ENCODE measurements around the gene UCK1. TPM values are rescaled to one million over a fixed set of nuclear protein-coding genes. Genes with fewer than 3 reads are reported as not detected.

The UCK1 gene
- polyA plus RNA-seq, 2 of the 4 experiments (the other 2 are of a cell fraction): 18.0 to 26.5 TPM

DNA sequence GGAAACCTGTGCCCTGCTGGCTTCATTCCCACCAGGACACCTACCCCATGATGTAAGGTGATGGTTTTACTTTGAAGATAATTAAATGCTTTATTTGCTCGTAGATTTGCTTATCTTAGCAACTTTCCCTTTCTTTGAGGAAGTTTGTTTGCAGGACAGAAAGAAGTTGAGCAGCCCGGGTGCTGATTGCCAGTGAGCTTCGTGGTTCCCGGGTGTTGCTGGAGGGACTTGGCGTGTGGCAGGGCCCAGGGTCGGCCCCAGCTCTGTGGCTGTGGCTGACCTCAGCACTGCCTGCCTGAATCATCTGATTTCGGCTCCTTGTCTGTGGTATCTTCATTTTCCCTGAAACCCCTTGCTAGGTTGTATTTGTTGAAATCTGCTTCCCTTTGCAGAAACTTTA, 19.6 kb downstream of the UCK1 start (continued):
- TF ChIP-seq POLR2AphosphoS2 (conservative IDR thresholded peaks at IDR 0.05; ENCODE audit: low read length) (no peak), MAZ (IDR thresholded peaks at IDR 0.05; ENCODE audit: borderline replicate concordance, low read depth, low read length) (no peak)

DNA sequence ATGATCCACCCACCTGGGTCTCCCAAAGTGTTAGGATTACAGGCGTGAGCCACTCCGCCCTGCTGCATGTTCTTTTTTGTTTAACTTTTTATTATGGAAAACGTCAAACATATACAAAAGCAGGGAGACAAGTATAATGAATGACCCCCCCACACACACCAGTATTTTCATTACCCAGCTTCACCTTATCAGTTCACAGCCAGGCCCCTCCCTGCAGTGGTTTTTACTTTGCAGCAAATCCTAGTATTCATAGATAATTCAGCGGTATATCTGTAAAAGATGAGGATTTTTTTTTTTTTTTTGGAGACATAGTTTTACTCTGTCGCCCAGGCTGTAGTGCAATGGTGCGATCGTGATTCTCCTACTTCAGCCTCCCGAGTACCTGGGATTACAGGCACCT, 26.1 kb downstream of the UCK1 start:
- WGBS (ENCODE audit: missing lambda C conversion rate): 89% methylated on average over 8 of the region's 8 CpGs
- no peak for FAIRE-seq
- no peak overlapping the region for H3K27ac ChIP-seq
- H3K4me3 ChIP-seq: no peak overlapping the region
- TF ChIP-seq NR3C1 (IDR thresholded peaks at IDR 0.05) (no peak), NPAS2 (CRISPR knock-in tag; IDR thresholded peaks at IDR 0.05; ENCODE audit: borderline replicate concordance) (no peak)
- POLR2A ChIA-PET: interaction anchor here (0.6 kb wide), 1 partner anchor 1608 kb away, joined by 5 read pairs; no protein-coding TSS in a partner anchor
- CTCF ChIA-PET: interaction anchor here (0.7 kb wide), 1 partner anchor 21 kb away, joined by 3 read pairs; no protein-coding TSS in a partner anchor
- H3K9me3 ChIP-seq: no peaks in the 10 kb centered on the region
- peaks cover 10% of the 10 kb centered on the region; the same call in 2 of the 3 replicates for H3K4me1 ChIP-seq
- ATAC-seq: no peak
- no peak overlapping the region for H3K4me2 ChIP-seq
- no peak for DNase-seq (ENCODE audit: low read depth in 1 of 2, low spot score in 1 of 2)

DNA sequence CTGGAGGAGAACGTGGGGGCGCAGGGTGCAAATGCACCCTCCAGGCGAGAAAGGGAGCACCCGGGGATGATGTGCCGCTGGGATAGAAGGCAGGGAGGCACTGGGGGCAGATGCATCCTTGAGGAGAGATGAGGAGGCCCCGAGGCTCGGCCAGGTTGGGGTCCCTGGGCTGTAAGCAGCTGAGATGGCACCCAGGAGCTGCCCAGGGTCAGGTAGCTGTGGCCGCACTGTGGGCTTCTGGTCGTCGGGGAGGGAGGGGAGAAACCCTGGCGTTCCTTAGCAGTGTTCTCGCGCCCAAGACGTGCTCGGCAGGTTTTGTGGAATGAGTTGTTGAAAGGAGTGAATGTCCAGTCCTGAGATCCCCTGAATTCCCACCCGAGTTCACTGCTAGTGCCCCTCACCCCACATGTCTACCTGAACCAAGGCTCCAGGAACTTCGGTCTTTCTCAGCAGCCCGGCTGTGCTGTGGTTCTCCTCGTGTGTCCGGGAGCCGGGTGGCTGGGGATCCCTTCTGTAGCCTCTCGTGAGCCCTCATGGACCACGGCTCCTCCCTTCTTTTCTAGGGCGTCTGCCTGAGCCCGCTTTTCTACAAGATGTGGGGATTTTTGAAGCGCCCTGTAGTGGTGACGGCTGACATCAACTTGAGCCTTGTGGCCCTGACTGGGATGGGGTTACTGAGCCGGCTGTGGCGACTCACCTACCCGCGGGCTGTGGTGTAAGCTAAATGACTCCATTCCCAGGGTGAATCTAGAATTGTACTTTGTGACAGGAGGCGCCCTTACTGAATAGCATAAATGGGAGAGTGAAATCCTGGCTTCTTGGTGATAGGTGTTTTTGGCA, 27.2 kb downstream of the UCK1 start:
- peak overlapping the region; percentile 81 for H3K4me2 ChIP-seq

DNA sequence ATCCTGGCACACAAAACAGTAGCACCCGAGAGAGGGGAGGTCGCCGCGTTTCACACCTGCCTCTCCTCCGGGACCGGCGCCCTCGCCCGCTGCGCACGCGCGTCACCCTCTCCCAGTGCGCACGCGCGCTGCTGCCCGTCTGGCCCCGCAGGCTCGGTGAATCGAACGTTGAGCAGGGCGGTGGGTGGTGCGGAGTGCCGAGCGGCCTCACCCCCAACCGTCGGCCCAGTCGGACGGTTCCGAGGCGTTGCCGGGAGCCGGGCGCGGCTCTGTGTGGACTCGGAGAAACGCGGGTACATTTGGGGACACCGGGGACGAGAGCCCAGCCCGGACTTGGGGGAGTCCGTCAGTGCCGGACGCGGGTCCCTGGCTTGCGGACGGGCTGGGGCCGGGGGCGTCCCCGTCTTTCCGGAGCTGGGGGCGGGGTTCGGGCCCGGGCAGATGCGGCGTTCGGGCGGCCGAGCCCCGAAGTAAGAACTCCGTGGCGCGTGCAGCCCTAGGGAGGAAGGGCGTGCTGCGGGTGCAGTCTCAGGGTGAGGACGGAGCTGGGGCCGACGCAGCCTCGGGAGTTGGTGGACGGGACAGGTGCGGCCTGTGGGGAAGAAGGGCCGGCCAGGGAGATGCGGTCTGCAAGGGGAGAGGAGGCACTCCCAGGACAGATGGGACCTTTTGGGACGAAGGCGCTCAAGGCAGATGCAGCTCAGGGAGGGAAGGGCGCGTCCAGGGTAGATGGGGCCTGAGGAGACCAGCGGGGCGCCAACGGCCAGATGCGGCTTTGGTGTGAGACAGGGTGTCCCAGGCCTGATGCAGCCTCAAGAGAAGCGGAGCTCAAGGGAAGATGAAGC, 28.1 kb downstream of the UCK1 start, which contains the start of gene POMT1:
Gene POMT1, plus strand, starts transcription at position 138 of the 845 bp plus-strand sequence. CDS start 1,301 bp downstream, outside the sequence.
- Histone ChIP-seq H3K4me2 (peak within 1 kb of the TSS; percentile 81), H3K4me3 (peak within 1 kb of the TSS; percentile 68), H3K27ac (peak within 1 kb of the TSS; percentile 81 to 94), H3K9me3 (no peaks in the 10 kb centered on the region), H3K4me1 (peaks cover 10% of the 10 kb centered on the region; the same call in 2 of the 3 replicates)
- ChIA-PET POLR2A (no interaction called here), CTCF (interaction anchor here (0.6 to 2.0 kb wide), 8 partner anchors 13 to 246 kb away, joined by 3 to 7 read pairs (median 5); partner anchors contain the start of gene RAPGEF1)
- WGBS (ENCODE audit: missing lambda C conversion rate): 6% methylated on average over 39 of the region's 83 CpGs
- FAIRE-seq (no peak), DNase-seq (ENCODE audit: low read depth in 1 of 2, low spot score in 1 of 2) (peak; percentile 80 to 90), ATAC-seq (peak; percentile 80 to 88)
- TF ChIP-seq MAFK (IDR thresholded peaks at IDR 0.05; ENCODE audit: partially characterized antibody) (no peak), MYC (IDR thresholded peaks at IDR 0.05; ENCODE audit: borderline replicate concordance, low read length) (no peak), HOXB13 (CRISPR knock-in tag; IDR thresholded peaks at IDR 0.05; ENCODE audit: low read depth) (no peak), POLR2A (IDR thresholded peaks at IDR 0.05; ENCODE audit: low read length) (peak; percentile 84), TFCP2L1 (CRISPR knock-in tag; IDR thresholded peaks at IDR 0.05) (0 out of 2 replicates have a peak, but pooled peaks have one; percentile 27), JUN (IDR thresholded peaks at IDR 0.05) (peak; percentile 38 to 70; a peak in 3 of 5 replicates), HOXA7 (CRISPR knock-in tag; IDR thresholded peaks at IDR 0.05) (no peak), PHF8 (IDR thresholded peaks at IDR 0.05; ENCODE audit: borderline replicate concordance, low read depth) (no peak), KDM5A (IDR thresholded peaks at IDR 0.05) (no peak), EHMT2 (IDR thresholded peaks at IDR 0.05; ENCODE audit: low read depth) (no peak), NFE2L2 (conservative IDR thresholded peaks at IDR 0.05; ENCODE audit: low read length) (no peak)
- TF ChIP-seq, protein P1, sequence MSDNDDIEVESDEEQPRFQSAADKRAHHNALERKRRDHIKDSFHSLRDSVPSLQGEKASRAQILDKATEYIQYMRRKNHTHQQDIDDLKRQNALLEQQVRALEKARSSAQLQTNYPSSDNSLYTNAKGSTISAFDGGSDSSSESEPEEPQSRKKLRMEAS (IDR thresholded peaks at IDR 0.05): peak; percentile 73
- TF ChIP-seq, protein P2, sequence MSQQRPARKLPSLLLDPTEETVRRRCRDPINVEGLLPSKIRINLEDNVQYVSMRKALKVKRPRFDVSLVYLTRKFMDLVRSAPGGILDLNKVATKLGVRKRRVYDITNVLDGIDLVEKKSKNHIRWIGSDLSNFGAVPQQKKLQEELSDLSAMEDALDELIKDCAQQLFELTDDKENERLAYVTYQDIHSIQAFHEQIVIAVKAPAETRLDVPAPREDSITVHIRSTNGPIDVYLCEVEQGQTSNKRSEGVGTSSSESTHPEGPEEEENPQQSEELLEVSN (IDR thresholded peaks at IDR 0.05; ENCODE audit: borderline replicate concordance, low read depth): peak; percentile 84

More for the DNA sequence above, 27.2 kb downstream of the UCK1 start:
- TF ChIP-seq ZSCAN20 (CRISPR knock-in tag; IDR thresholded peaks at IDR 0.05): no peak
- TF ChIP-seq, protein P2 (IDR thresholded peaks at IDR 0.05; ENCODE audit: borderline replicate concordance, low read depth): no peak
- TF ChIP-seq CHD2 (IDR thresholded peaks at IDR 0.05; ENCODE audit: low read length, partially characterized antibody): no peak
- TF ChIP-seq CBX8 (IDR thresholded peaks at IDR 0.05): no peak
- TF ChIP-seq SREBF2 (IDR thresholded peaks at IDR 0.05): no peak
- TF ChIP-seq BHLHE40 (IDR thresholded peaks at IDR 0.05; ENCODE audit: low read depth, low read length): no peak
- no peak for TF ChIP-seq HOXA7 (CRISPR knock-in tag; IDR thresholded peaks at IDR 0.05)
- TF ChIP-seq HOXB13 (CRISPR knock-in tag; IDR thresholded peaks at IDR 0.05; ENCODE audit: low read depth): no peak
- no peak for TF ChIP-seq RCOR1 (IDR thresholded peaks at IDR 0.05; ENCODE audit: low read depth, low read length)
- no peak for TF ChIP-seq ZC3H11A (IDR thresholded peaks at IDR 0.05)
- TF ChIP-seq MAZ (IDR thresholded peaks at IDR 0.05; ENCODE audit: borderline replicate concordance, low read depth, low read length): no peak
- TF ChIP-seq, protein P3, sequence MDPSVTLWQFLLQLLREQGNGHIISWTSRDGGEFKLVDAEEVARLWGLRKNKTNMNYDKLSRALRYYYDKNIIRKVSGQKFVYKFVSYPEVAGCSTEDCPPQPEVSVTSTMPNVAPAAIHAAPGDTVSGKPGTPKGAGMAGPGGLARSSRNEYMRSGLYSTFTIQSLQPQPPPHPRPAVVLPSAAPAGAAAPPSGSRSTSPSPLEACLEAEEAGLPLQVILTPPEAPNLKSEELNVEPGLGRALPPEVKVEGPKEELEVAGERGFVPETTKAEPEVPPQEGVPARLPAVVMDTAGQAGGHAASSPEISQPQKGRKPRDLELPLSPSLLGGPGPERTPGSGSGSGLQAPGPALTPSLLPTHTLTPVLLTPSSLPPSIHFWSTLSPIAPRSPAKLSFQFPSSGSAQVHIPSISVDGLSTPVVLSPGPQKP (IDR thresholded peaks at IDR 0.05; ENCODE audit: low read depth, low read length): no peak
- TF ChIP-seq, protein P4, sequence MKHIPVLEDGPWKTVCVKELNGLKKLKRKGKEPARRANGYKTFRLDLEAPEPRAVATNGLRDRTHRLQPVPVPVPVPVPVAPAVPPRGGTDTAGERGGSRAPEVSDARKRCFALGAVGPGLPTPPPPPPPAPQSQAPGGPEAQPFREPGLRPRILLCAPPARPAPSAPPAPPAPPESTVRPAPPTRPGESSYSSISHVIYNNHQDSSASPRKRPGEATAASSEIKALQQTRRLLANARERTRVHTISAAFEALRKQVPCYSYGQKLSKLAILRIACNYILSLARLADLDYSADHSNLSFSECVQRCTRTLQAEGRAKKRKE (CRISPR knock-in tag; IDR thresholded peaks at IDR 0.05; ENCODE audit: low read depth): no peak
- TF ChIP-seq KDM1A (IDR thresholded peaks at IDR 0.05; ENCODE audit: low read depth): no peak
- TF ChIP-seq JUN (IDR thresholded peaks at IDR 0.05): no peak
- TF ChIP-seq JUNB (IDR thresholded peaks at IDR 0.05): no peak
- ChIA-PET CTCF (interaction anchor here (0.6 to 2.0 kb wide), 8 partner anchors 14 to 245 kb away, joined by 3 to 7 read pairs (median 5); partner anchors contain the start of gene RAPGEF1), POLR2A (no interaction called here)
- H3K27ac ChIP-seq: peak overlapping the region; percentile 81 to 94; a peak in 5 of 6 replicates
- H3K4me1 ChIP-seq: peaks cover 10% of the 10 kb centered on the region; the same call in 2 of the 3 replicates
- 57% methylated on average over 30 of the region's 32 CpGs for WGBS (ENCODE audit: missing lambda C conversion rate)
- DNase-seq (ENCODE audit: low read depth in 1 of 2, low spot score in 1 of 2) (peak; percentile 18 to 31), ATAC-seq (peak; percentile 16 to 29), FAIRE-seq (no peak)
- no peaks in the 10 kb centered on the region for H3K9me3 ChIP-seq
- H3K4me3 ChIP-seq: peak overlapping the region; percentile 68
